HG03571 (cell line): ENCODE results near the gene DIPK1A.
"Not testable (repeated sequence)": the region's sequence is repeated elsewhere in the genome, so short reads cannot be mapped to it uniquely, and the experiment has no call there.

Source experiments
- ATAC-seq: cut with Tn5 transposase; IDR thresholded peaks from one replicate; pipeline ENCODE4 v1.9.1; 2021; ENCODE audit not compliant: unreplicated experiment

Gene DIPK1A

GRCh38 chr1:92980732-92981647, 19.7 kb upstream of the DIPK1A start:
- ATAC-seq, result peak; percentile 54

GRCh38 chr1:92975551-92976232, 14.4 kb upstream of the DIPK1A start:
- peak; percentile 79 for ATAC-seq

- not testable (repeated sequence) for ATAC-seq
These were observed 12.8 kb upstream of the DIPK1A start for GRCh38 chr1:92974112-92974511.

GRCh38 chr1:92973203-92973897, 12.1 kb upstream of the DIPK1A start:
- no peak for ATAC-seq

- no peak for ATAC-seq
These were observed 11.3 kb upstream of the DIPK1A start for GRCh38 chr1:92972409-92973129.

- ATAC-seq, result not testable (repeated sequence)
These were observed 10.7 kb upstream of the DIPK1A start for GRCh38 chr1:92971932-92972331.

GRCh38 chr1:92970990-92971689, 9.9 kb upstream of the DIPK1A start:
- ATAC-seq, result no peak

GRCh38 chr1:92969517-92969916, 8.3 kb upstream of the DIPK1A start:
- ATAC-seq, result no peak

- no peak for ATAC-seq
These were observed 7.1 kb upstream of the DIPK1A start for GRCh38 chr1:92968138-92969032.

GRCh38 chr1:92964998-92965397, 3.7 kb upstream of the DIPK1A start:
- no peak for ATAC-seq

- ATAC-seq, result no peak
These were observed 3.1 kb upstream of the DIPK1A start for GRCh38 chr1:92964316-92964715.

GRCh38 chr1:92961896-92962752, 862 bp upstream of the DIPK1A start:
- peak; percentile 46 for ATAC-seq

GRCh38 chr1:92960395-92961130, 699 bp downstream of the DIPK1A start:
- peak; percentile 39 for ATAC-seq

- no peak for ATAC-seq
These were observed 2.9 kb downstream of the DIPK1A start for GRCh38 chr1:92958203-92958970.

- no peak for ATAC-seq
These were observed 4.1 kb downstream of the DIPK1A start for GRCh38 chr1:92957030-92957734.
